HFF-Myc (cell line): ENCODE measurements around the gene INO80E.
A peak's percentile ranks its signal among the peaks of the same experiment; 100 is the strongest.

Experiments
- DNase-seq: peaks from one replicate; pipeline ENCODE4 v3.0.0-alpha.2; 2011; ENCODE audit warnings: low read depth; ENCODE audit errors: extremely low read depth
- H3K4me3 ChIP-seq: replicated peaks from 2 replicates; pipeline ENCODE4 v1.5.1; 2011; ENCODE audit warnings: low read depth, mild to moderate bottlenecking, control low read depth, low read length
- CTCF ChIP-seq: IDR thresholded peaks from 2 replicates; pipeline ENCODE4 v1.5.1; 2012; ENCODE audit warnings: mild to moderate bottlenecking, low read depth, low read length, control low read depth; ENCODE audit errors: missing control alignments

Gene INO80E

GRCh38 chr16:30002614-30003346 lies 6.7 kb downstream of the INO80E start:
- H3K4me3 ChIP-seq = no peak overlapping the region
- no peak for TF ChIP-seq CTCF
- no peak for DNase-seq

- no peak for DNase-seq
- no peak for TF ChIP-seq CTCF
- H3K4me3 ChIP-seq = no peak overlapping the region
Measured at GRCh38 chr16:30003670-30004423, 7.8 kb downstream of the INO80E start.

GRCh38 chr16:30004424-30004776 lies 8.4 kb downstream of the INO80E start:
- DNase-seq = no peak

GRCh38 chr16:30004811-30005242 lies 8.8 kb downstream of the INO80E start:
- DNase-seq = no peak
- no peak for TF ChIP-seq CTCF
- H3K4me3 ChIP-seq = no peak overlapping the region

More at GRCh38 chr16:30004424-30004776, 8.4 kb downstream of the INO80E start:
- no peak overlapping the region for H3K4me3 ChIP-seq
- no peak for TF ChIP-seq CTCF

GRCh38 chr16:30005341-30006094 lies 9.5 kb downstream of the INO80E start:
- DNase-seq = no peak
- TF ChIP-seq CTCF = peak; percentile 82

GRCh38 chr16:30006095-30006473 lies 10.0 kb downstream of the INO80E start:
- TF ChIP-seq CTCF = no peak
- H3K4me3 ChIP-seq = no peak overlapping the region
- no peak for DNase-seq

More at GRCh38 chr16:30005341-30006094, 9.5 kb downstream of the INO80E start:
- no peak overlapping the region for H3K4me3 ChIP-seq
